Daoy (cell line): ENCODE results near the gene RPS14. TPM values are rescaled to one million over a fixed set of nuclear protein-coding genes. Genes with fewer than 3 reads are reported as not detected.
"Not testable (repeated sequence)": the region's sequence is repeated elsewhere in the genome, so short reads cannot be mapped to it uniquely, and the experiment has no call there.

ENCODE experiments used
- DNase-seq: peaks from one replicate; pipeline ENCODE4 v3.0.0-alpha.2; 2015; ENCODE audit warnings: low read depth
- total RNA-seq: library from RNA; depleted of rRNA; stranded (reverse); fragments of >200 nt; shearing (Covaris generic); gene quantifications from 2 replicates; pipeline ENCODE4 v1.2.3, GENCODE V29; 2014

RPS14 gene
- total RNA-seq, 1 experiment from 2014 or later: 6,529 TPM

- no peak for DNase-seq
Observed at GRCh38 chr5:150481708-150481965, 32.1 kb upstream of the RPS14 start.

- DNase-seq: no peak
Observed at GRCh38 chr5:150479416-150479815, 29.9 kb upstream of the RPS14 start.

- not testable (repeated sequence) for DNase-seq
Observed at GRCh38 chr5:150476568-150476967, 27.0 kb upstream of the RPS14 start.

GRCh38 chr5:150473673-150474358 is 24.3 kb upstream of the RPS14 start:
- DNase-seq: peak; percentile 81

GRCh38 chr5:150469718-150470469 is 20.4 kb upstream of the RPS14 start:
- peak; percentile 92 for DNase-seq

- no peak for DNase-seq
Observed at GRCh38 chr5:150468206-150468605, 18.7 kb upstream of the RPS14 start.

GRCh38 chr5:150465927-150466326 is 16.4 kb upstream of the RPS14 start:
- no peak for DNase-seq

GRCh38 chr5:150464554-150465012 is 15.0 kb upstream of the RPS14 start:
- DNase-seq: peak; percentile 26

GRCh38 chr5:150461231-150461630 is 11.7 kb upstream of the RPS14 start:
- no peak for DNase-seq

GRCh38 chr5:150460781-150461180 is 11.2 kb upstream of the RPS14 start:
- no peak for DNase-seq

- DNase-seq: peak; percentile 79
Observed at GRCh38 chr5:150458802-150459557, 9.4 kb upstream of the RPS14 start.

GRCh38 chr5:150457562-150458240 is 8.2 kb upstream of the RPS14 start:
- DNase-seq: no peak

GRCh38 chr5:150457121-150457520 is 7.6 kb upstream of the RPS14 start:
- DNase-seq: no peak

- no peak for DNase-seq
Observed at GRCh38 chr5:150454492-150455229, 5.1 kb upstream of the RPS14 start.

GRCh38 chr5:150454027-150454426 is 4.5 kb upstream of the RPS14 start:
- not testable (repeated sequence) for DNase-seq

GRCh38 chr5:150452914-150453313 is 3.4 kb upstream of the RPS14 start:
- DNase-seq: no peak

- no peak for DNase-seq
Observed at GRCh38 chr5:150451594-150451993, 2.1 kb upstream of the RPS14 start.

GRCh38 chr5:150448952-150449516 is 505 bp downstream of the RPS14 start:
- peak; percentile 26 for DNase-seq

- peak; percentile 27 for DNase-seq
Observed at GRCh38 chr5:150448334-150448733, 1.2 kb downstream of the RPS14 start.

- no peak for DNase-seq
Observed at GRCh38 chr5:150447188-150447587, 2.4 kb downstream of the RPS14 start.

GRCh38 chr5:150446583-150446982 is 3.0 kb downstream of the RPS14 start:
- DNase-seq: no peak
